GM19395 (cell line): ENCODE results near the gene XG.
"Not testable (repeated sequence)": the region's sequence is repeated elsewhere in the genome, so short reads cannot be mapped to it uniquely, and the experiment has no call there.

ENCODE experiments used
- ATAC-seq: cut with Tn5 transposase; IDR thresholded peaks from one replicate; pipeline ENCODE4 v1.9.1; 2021; ENCODE audit warnings: mild to moderate bottlenecking, moderate library complexity; ENCODE audit not compliant: unreplicated experiment

The XG gene

GRCh38 chrX:2774776-2775175 is 22.9 kb downstream of the XG start:
- ATAC-seq = no peak

- peak; percentile 81 for ATAC-seq
These were observed 28.8 kb downstream of the XG start for GRCh38 chrX:2780472-2781225.

GRCh38 chrX:2781226-2781571 is 29.4 kb downstream of the XG start:
- peak; percentile 22 for ATAC-seq

DNA sequence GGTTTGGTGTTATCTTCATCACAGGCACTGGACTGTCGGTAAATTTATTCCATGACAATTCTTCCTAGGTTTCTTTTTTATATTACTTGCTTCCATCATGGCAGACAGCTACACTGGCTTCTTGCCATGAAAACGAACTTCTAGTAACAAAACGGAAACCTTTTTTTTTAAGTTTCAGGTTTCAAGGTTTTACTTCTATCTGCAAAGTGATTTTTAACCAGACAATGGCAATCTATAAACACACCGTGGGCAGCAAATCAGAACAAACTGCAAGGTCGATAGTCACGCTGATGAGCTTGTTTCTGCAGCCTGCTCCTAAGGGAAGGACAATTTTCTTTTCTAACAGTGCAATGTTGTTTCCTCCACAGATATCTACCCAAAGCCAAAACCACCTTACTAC is 29.9 kb downstream of the XG start:
- ATAC-seq = peak; percentile 49

DNA sequence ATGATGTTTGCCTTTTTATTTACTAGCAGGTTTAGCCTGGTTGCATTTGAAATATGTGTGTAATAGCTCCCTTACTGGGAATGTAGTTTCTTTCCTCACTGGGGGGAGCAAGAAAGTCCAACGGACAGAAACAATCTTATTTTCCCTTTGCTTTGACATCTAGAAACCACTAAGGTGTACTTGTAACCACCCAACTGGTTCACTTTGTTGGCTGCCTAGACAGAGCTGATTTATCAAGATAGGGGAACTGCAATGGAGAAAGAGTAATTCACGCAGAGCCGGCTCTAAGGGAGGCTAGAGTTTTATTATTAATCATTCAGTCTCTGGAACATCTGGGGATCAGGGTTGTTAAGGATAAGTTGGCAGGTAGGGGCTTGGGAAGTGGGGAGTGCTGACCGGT is 30.3 kb downstream of the XG start:
- ATAC-seq = no peak

DNA sequence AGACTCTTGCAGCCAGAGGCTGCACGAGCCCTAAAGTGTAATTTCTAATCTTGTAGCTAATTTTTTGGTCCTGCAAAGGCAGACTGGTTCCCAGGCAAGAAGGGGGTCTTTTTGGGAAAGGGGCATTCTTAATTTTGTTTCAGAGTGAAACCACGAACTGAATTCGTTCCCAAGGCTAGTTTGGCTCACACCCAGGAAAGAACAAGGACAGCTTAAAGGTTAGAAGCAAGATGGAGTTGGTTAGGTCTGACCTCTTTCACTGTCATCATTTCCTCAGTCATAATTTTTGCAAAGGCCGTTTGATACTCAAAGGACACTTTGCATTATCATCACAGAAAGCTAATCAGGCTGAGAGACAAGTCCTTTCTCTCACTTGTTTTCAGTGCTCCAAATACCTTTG is 30.9 kb downstream of the XG start:
- no peak for ATAC-seq

DNA sequence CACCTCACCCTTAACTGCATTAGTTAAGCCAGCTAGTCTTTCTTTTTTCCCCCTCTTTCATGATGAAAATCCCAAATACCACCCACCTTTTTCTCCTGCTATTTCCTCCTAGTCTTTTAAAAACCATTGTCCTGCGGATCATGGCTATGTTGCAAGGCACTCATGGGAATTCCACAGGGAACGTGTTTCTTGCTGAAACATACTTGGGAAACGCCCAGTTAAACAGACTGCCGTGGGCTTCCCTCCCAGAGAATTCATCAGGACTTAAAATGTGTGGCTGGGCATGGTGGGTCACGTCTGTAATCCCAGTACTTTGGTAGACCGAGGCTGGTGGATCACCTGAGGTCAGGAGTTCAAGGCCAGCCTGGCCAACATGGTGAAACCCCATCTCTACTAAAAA is 32.2 kb downstream of the XG start:
- ATAC-seq = no peak

GRCh38 chrX:2785538-2785937 is 33.7 kb downstream of the XG start:
- no peak for ATAC-seq

- ATAC-seq = no peak
These were observed 37.1 kb downstream of the XG start for GRCh38 chrX:2788980-2789379.

DNA sequence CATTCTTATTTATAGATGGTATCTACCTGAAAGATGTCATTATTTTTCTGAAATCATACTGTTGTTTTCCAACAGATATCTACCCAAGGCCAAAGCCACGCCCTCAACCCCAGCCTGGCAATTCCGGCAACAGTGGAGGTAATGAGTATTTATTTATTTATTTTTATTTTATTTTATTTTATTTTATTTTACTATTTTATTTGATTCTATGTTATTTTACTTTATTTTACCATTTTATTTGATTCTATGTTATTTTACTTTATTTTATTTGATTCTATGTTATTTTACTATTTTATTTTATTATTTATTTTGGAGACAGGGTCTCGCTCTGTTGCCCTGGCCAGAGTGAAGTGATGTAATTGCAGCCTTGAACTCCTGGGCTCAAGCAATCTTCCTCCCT is 37.7 kb downstream of the XG start:
- ATAC-seq = no peak

DNA sequence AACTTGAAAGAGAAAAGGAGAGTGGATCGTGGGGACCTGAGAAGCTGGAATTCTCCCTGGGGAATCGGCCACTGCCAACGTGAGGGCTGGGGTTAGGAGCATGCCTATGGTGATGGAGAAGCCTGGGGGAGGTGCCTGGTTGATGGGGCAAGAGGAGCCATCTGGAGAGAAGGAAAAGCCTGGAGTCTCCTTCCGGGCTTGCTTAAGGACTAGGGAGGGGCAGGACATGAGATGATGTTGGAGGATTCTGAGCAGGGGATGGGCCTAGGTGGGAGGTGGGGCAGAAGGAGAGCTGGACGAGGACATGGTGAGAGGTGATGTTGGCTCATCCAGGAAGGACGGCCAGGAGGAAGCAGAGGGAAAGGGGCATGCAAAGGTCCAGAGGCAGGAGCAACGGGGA is 41.9 kb downstream of the XG start:
- ATAC-seq = no peak

DNA sequence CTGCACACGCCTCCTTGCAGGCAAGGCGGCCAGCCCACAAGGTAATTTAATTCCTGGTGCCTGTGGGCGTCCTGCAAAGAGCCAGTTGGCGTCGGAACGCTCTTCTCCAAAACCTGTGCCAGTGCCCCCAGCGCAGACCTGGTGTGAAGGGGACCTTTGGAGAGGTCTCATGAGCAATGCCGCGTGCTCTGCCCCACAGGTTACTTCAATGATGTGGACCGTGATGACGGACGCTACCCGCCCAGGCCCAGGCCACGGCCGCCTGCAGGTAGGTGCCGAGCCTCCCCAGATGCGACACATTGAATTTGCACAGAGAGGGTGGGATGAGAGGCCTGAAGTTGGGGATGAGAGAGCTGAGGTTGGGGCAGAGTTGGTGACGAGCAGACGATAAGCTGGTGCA is 42.5 kb downstream of the XG start:
- no peak for ATAC-seq

DNA sequence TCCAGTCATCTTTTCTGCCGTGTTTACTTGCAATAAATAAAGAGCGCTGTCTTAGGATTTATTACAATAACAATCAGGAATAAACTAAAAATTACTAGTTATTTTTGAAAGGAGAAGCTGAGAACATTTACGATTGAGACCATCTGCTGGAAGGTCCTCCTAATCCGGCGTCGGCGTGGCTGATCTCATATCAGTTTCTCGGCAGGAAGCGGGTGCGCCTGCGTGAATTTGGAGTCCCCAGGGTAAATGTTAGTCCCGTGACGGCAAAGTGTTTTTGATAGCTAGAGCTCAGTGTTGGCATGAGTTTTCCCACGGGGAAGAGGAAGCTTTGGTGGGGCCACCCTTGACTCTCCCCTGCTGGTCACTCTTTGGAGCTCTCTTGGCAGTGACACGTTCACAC is 45.0 kb downstream of the XG start:
- not testable (repeated sequence) for ATAC-seq

GRCh38 chrX:2799369-2799768 is 47.5 kb downstream of the XG start:
- no peak for ATAC-seq

GRCh38 chrX:2799980-2800379 is 48.1 kb downstream of the XG start:
- ATAC-seq = not testable (repeated sequence)

DNA sequence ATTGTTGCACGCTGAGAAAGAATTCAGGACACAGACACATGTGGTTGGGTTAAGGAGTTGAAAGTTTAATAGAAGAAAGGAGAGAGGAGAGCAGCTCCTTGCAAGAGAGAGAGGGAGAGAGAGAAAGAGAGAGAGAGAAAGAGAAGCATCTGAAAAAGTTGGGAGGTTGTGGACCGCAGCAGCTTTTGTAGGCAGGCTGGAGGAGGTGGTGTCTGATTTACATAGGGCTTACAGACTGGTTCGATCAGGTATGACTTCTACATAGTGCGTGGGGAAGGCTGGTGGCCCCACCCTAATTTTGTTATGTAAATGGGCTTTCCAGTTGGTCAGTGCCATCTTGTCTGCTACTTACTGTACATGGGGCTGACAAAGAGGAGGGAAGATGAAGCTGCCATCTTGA is 49.4 kb downstream of the XG start:
- no peak for ATAC-seq

DNA sequence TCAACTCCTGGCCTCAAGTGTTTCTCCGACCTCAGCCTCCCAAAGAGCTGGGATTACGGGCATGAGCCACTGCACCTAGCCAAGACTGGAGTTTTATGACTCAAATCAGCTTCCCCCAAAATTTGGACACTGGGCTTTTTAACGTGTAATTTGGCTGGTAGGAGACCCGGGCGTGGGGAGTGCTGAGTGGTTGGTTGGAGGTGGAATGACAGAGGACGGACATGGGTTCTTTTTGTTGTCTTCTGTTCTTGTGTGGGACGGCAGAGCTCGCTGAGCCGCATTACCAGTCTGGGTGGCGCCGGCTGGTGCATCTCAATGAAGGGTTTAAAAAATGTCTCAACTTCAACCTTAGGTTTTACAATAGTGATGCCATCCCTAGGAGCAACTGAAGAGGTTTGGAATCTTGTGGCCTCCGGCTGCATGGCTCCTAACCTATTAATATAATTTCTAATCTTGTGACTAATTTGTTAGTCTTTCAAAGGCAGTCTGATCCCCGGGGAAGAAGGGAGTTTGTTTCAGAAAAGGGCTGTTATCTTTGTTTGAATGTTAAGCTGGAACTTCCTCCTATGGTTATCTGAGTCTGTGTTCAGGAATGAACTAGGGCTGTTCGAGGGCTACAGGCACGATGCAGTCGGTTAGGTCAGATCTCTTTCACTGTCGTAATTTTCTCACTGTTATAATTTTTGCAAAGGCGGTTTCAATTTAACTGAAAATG is 50.7 kb downstream of the XG start:
- ATAC-seq = not testable (repeated sequence)

DNA sequence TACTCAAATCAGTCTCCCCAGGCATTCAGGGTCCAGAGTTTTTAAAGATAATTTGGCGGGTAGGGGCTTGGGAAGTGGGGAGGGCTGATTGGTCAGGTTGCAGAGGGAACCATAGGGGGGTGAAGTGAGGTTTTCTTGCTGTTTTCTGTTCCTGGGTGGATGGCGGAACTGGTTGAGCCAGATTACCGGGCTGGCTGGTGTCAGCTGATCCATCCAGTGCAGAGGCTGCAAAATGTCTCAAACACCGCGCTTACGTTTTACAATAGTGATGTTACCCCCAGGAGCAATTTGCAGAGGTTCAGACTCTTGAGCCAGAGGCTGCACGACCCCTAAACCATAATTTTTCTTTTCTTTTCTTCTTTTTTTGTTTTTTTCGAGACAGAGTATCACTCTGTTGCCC is 51.6 kb downstream of the XG start:
- not testable (repeated sequence) for ATAC-seq

GRCh38 chrX:2804106-2804843 is 52.4 kb downstream of the XG start:
- not testable (repeated sequence) for ATAC-seq

GRCh38 chrX:2804858-2805257 is 53.0 kb downstream of the XG start:
- not testable (repeated sequence) for ATAC-seq

DNA sequence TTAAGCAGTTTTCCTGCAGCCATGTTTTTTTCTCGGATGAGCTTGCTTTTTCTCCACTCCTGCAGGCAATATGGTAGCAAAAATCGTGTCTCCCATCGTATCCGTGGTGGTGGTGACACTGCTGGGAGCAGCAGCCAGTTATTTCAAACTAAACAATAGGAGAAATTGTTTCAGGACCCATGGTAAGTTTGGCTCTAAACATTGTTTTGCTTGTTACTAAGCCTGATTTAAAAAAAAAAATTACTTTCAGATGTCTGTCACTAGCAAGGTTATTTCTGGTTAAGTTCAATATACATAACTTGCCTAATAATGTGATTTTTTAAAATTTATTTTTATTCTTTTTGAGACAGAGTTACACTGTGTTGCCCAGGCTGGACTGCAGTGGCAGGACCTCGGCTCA is 59.4 kb downstream of the XG start:
- ATAC-seq = no peak
